Right forelimb (tissue), 1 donor: ENCODE measurements around the gene SPRED2.

Experiments
- DNase-seq: peaks from one replicate; pipeline ENCODE4 v3.0.0-alpha.2; 2018

SPRED2 gene

DNA sequence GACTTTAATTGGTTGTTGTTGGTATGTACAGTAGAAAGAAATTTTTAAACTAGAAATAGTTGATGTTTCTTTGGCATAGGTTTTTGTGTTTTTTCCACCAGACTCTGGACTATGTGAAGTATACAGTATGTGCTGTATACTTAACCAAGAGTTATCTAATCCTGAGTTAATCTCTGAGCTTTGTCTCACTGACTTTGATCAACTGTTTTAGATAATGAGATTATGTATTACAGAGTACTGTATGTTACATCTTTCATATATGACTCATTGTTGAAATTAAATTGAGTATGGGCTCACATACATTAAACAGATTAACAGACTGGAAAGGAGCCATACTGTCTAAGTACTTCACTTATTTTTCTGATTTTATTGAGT is 166.7 kb downstream of the SPRED2 start:
- no peak for DNase-seq

DNA sequence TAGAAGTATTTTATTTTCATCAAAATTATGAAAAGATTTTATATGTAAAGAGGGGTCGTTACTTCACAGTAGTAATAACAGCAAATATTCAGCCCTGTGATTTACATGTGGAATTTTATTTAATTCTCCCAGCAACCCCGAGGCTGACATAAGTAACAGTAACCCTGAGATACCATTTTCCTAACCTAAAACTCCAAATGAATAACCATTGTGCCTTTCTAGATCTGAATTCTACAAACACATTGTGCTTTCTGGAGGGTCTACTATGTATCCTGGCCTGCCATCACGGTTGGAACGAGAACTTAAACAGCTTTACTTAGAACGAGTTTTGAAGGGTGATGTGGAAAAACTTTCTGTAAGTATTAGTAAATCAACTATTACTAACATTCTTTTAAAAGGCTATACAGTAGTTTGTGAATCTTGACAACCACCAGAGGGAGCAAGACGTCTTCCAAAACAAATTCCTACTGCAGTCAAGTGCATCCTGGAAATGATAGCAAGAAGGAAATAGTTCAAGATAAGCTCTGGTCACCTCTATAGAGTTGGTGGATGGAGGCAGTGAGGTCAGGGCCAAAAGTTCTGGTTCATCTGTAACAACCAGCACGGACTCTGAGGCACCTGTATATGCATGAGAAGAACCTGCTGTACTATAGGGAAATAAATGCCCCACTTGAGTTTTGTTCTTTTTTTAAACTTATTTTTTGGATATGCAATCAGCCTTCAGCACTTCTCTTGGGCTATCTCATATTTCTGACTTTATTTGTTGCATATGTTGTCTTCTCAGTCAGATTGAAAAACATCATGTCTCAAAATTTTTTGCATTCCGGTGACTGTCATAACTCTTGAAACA is 167.4 kb downstream of the SPRED2 start:
- no peak for DNase-seq

DNA sequence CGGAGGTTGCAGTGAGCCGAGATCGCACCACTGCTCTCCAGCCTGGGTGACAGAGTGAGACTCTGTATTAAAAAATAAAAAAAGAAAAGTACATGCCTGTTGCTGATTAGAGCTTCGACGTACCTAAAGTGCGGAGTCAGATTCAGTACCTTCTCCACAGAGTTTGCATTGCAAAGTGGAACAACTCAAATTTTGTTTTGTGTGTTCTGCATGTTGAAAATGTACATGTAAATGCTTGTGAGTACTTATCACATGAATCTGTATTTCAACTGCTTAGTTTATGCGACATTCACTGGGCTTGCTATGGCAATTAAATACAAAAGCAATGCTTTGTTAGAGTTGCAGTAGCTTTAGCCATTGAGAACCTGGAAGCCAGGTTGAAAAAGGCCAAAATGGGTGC is 168.4 kb downstream of the SPRED2 start:
- no peak for DNase-seq

DNA sequence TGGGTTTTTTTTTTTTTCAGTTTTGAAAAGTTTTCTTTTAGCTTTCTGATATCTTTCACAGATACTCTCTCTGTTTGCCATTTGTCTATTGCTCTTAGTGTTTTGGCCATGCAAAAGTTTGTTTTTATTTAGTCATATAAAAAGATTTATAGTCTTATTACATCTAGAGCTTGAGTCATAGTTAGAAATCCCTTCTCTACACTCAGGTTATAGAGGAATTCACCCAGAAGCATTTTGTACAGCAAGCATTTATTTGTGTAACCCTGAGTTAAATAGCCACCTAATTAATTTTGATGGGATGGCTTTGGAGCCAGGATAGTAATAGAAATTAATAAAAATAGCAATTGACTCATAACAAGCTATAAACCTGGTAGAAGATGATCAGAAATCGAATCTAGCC is 169.1 kb downstream of the SPRED2 start:
- DNase-seq = no peak

DNA sequence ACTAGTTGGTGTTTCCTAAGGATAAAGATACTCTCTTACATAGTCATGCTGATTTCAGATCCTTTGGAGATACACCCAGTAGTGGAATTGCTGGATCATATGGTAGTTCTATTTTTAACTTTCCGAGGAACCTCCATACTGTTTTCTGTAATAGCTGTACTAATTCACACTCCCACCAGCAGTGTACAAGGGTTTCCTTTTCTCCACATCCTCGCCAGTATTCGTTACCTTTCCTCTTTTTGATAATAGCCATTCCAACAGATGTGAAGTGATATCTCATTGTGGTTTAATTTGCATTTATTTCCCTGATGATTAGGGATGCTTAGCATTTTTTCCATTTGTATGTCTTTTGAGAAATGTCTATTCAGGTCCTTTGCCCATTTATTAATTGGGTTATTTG is 170.7 kb downstream of the SPRED2 start:
- no peak for DNase-seq
